KG1 (cell line): Measurements from ENCODE around the gene CGB1.
"Not testable (repeated sequence)": the region's sequence is repeated elsewhere in the genome, so short reads cannot be mapped to it uniquely, and the experiment has no call there.

Source experiments
- DNase-seq: peaks from one replicate; lab custom pipeline; 2025; lab: John Stamatoyannopoulos, UW

The CGB1 gene

GRCh38 chr19:49036815-49037214, at the start of gene CGB1:
CGB1 (minus strand) TSS chr19:49036895; CDS start chr19:49036711, 184 bp downstream.
- not testable (repeated sequence) for DNase-seq

GRCh38 chr19:49086296-49086695, 49.6 kb upstream of the CGB1 start:
- no peak for DNase-seq

DNA sequence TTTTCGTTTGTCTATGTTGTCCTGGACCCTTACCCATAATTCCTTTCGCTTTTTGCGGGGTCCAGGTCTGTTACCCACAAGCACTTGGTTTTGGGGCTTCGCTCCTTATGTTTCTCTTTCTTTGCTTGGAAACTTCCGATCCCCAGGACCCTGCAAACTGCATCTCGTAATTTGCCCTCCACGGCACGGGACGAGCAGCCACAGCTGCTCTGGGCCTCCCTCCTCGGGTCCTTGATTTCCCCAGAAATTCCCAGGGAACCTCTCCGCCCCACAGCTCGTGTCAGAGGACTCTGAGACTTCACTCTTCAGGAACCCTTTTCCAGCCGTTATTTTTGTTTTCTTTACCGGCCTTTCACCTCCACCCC, 49.2 kb upstream of the CGB1 start:
- DNase-seq = no peak

GRCh38 chr19:49085020-49085867, 48.5 kb upstream of the CGB1 start, which contains the start of gene SNRNP70:
SNRNP70 (plus strand) TSS chr19:49085451; CDS start chr19:49086415, 964 bp downstream.
- peak; percentile 94 for DNase-seq

DNA sequence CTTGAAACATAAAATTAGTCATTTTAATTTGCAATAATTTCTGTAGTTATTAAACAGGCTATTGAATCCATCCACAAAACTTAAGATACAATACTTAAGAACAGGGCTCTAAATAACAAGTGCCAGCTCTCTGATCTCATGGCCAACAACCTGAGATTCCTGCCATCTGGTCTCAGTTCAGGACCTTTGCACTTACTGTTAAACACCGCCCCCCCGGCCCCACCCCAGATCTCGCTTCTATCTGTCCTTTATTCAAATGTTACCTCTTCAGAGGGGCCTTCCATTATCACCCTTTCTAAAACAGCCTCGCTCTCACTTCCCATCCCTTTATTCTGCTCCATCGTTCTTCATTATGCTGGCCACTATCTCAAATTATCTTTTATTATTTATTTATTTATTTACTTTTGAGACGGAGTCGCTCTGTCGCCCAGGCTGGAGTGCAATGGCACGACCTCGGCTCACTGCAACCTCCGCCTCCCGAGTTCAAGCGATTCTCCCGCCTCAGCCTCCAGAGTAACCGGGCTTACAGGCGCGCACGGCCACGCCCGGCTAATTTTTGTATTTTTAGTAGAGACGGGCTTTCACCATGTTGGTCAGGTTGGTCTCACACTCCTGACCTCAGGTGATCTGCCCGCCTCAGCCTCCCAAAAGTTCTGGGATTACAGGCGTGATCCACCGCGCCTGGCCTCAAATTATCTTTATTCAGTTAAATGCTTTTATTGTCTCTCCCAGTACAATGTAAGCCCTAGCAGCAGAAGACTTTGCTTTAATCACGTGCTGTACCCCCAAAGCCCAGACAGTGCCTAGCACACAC, 47.7 kb upstream of the CGB1 start:
- DNase-seq = no peak

DNA sequence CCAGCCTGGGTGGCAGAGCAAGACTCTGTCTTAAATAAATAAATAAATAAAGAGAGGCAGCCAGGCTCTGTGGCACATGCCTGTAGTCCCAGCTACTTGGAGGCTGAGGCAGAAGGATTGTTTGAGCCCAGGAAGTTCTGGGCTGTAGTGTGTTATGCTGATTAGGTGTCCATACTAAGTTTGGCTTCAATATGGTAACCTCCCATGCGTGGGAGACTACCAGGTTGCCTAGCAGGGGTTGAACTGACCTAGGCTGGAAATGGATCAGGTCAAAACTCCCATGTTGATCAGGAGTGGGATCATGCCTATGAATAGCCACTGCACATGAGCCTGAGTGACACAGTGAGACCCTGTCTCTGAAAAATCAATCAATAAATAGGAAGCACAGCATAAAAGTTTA, 44.6 kb upstream of the CGB1 start:
- no peak for DNase-seq

DNA sequence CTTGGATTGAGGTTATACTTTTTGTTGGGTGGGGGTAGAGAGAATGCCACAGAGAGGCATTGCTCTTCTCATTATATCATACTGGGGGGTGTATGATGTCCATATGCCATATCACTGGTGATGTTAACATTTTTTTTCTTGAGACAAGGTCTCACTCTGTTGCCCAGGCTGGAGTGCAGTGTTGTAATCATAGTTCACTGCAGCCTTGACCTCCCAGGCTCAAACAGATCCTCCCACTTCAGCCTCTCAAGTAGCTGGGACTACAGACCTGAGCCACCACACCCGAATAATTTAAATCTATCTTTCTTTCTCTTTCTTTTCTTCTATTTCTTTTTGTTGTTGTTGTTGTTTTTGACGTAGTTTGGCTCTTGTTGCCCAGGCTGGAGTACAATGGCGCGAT, 43.7 kb upstream of the CGB1 start:
- DNase-seq = no peak

DNA sequence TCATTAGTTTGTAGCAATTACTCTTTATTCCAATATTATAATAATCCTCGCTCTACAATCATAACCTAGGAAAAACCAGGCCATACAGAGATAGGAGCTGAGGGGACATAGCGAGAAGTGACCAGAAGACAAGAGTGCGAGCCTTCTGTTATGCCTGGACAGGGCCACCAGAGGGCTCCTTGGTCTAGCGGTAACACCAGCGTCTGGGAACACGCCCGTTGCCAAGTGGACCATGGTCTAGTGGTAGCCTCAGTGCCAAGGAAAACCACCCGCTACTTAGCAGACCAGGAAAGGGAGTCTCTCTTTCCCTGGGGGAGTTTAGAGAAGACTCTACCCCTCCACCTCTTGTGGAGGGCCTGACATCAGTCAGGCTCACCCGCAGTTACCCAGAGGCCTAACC, 38.2 kb upstream of the CGB1 start:
- DNase-seq = not testable (repeated sequence)

DNA sequence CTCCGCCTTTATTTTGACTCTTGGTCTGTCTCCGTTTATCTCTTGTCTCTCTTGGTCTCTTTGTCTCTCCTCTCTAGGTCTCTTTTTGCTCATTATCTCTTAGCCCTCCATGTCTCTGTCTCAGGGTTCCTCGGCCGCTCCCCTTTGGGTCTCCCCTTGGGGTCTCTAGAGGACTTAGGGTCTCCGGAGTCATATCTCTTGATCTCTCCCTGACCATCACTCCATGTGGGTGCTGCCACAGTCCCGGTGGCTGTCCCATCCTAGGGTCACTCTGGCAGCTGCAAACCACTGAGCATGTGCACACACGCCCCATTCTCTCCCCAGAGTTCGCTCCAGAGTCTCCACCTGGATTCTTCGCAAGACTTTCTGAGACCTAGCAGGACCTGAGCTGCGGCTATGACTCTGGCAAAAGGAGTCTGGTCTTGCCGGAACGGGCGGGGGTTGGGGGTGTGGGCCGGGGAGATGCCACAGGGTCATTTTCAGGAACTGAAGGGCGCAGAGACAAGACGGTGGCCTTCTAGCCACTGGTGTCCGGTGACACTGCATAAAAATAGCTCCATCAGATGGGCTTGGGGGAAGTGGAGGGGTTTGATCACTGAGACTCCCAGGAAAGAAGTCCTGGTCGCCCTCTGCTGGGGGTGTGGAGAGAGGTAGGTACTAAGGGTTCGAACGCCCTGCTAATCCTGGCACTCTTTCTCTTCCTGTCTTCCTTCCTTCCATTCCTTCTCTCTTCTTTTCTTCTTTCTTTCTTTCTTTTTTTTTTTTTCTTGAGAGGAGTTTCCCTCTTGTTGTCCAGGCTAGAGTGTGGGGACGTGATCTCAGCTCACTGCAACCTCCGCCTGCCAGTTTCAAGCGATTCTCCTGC, 37.1 kb upstream of the CGB1 start:
- no peak for DNase-seq

GRCh38 chr19:49071860-49072547, 35.3 kb upstream of the CGB1 start:
- DNase-seq = no peak

DNA sequence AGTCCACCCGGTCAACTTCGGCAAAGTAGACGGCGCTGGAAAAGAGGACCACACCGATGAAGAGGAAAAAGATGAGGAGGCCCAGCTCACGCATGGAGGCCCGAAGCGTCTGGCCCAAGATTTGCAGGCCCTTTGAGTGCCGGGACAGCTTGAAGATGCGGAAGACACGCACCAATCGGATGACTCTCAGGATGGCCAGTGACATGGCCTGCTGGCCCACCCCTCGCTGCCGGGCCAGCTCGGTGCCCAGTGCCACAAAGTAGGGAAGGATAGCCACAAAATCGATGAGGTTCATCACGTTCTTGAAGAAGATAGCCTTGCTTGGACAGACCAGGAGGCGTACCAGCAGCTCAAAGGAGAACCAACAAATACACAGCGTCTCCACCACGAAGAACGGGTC, 33.7 kb upstream of the CGB1 start:
- no peak for DNase-seq

DNA sequence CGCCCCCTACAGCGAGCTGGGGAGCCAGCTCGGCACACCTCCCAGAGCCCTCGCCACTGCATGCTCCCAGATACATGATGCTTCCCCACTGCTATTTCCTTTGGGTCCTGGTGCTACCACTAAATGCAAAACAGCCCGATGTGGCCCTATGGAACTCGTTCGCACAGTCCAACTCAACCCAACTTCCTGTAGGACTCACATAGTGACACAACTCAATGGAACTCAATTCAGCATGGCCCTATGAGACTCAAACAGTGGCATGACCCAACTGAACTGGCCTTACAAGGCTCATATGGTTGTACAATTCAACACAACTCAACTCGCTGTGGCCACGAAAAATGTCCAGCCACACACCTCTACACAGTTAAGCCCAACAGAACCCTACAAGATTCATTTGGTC, 32.3 kb upstream of the CGB1 start:
- no peak for DNase-seq

GRCh38 chr19:49067554-49067953, 30.9 kb upstream of the CGB1 start:
- no peak for DNase-seq

DNA sequence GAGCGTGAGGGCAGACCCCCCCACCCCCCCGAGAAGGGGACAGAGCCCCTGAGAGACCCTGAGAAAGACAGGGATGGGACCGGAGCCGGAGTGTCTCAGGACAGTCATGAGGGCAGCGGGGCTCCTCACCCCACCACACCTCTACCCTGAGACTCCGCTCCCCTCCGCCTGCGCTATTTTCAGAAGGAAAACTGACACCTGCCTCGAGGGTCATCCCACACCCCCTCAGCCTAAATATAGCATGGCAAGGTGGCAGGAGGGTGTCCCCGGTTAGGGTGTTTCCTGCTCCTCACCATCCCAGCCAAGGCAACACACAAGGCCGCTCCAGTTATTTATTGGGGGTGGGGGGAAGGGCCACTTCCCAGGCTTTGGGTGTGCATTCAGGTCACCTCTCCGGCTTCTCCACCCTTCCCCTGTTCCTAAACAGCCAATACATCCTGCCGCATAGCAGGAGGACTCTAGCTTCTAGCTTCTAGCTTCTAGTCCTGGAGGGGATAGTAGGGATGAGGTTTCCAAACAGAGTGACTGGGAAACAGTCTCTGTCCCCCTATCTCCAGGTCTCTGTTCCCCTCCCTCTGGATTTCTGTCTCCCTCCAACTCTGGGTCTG, 29.3 kb upstream of the CGB1 start:
- no peak for DNase-seq

DNA sequence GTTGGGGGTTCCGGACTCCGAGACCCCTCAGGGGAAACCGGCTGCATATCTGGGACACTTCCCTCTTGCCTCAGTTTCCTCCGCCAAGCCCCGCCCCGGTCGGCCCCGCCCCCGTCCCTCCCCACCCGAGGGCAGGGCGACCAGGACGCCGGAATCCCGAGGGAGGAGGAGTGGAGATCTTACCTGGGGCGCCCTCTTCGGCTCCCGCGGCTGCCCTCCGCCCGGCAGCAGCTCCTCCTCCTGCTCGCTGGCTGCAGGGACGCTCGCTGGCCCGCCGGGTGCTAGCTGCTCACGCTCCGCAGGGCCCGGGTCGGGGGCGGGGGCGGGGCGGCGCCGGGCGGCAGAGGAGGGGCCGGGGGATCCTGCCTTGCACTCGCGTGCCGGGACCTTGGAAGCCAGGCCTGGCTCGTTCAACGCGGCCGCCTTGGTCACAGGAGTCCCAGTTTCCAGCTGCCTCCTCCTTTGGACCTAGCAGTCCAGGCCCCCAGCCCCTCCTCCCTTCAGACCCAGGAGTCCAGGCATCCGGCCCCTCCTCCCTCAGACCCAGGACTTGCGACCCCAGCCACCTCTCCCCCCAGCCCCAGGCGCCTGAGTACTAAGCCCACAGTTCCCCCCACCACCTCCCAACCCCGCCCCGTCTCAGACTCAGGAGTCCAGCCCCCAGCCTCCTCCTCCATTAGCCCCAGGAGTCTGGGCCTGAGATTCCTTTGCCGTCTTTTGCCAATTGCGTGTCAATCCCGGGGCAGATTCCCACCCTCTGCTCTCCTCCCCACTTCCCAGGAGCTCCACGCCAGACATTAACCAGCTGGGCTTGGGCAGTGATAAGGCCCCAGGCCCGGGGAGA, 28.3 kb upstream of the CGB1 start, which contains the start of gene NTF4:
TSS of gene NTF4 (minus strand) at position 51 of the 844 bp plus-strand sequence. CDS start 2,821 bp downstream, outside the sequence.
- DNase-seq = no peak

GRCh38 chr19:49064029-49064629, 27.4 kb upstream of the CGB1 start:
- DNase-seq = no peak

GRCh38 chr19:49061445-49061844, 24.8 kb upstream of the CGB1 start:
- no peak for DNase-seq

DNA sequence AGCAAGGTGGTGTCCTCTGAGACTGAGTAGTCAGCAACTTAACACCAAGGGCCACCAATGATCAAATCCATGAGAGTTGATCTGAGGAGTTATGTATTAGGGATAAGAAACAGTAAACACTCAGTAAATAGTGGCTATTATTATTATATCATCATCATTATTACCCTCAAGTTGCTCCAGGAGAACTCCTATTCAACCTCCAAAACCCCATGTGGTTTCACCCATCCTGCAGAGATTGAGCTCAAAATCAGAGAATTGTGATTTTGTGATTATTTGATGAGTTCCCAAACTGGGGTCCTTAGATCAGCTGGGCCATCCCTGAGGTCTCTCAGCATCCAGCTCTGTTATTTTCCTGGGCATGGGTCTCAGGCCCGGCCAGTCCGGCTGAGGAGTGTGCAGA, 24.3 kb upstream of the CGB1 start:
- no peak for DNase-seq

DNA sequence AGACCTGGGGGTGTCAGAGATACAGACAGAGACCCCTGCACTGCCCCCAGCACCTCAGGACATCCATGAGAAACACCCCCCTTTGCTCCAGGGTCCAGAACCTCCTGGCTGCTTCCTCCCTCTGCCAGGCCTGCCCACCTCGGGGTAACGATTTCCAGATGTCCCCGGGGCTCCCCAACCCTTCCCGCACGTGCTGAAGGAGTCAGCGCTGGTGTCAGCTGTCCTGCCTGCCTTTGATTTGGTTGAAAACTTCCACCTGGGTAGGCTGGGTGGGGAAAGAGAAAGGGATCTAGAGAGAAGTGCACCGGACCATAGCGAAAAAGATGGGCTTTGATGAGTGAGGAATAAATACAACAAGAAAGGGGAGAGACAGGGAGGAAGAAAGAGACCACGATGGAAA, 22.4 kb upstream of the CGB1 start:
- no peak for DNase-seq

DNA sequence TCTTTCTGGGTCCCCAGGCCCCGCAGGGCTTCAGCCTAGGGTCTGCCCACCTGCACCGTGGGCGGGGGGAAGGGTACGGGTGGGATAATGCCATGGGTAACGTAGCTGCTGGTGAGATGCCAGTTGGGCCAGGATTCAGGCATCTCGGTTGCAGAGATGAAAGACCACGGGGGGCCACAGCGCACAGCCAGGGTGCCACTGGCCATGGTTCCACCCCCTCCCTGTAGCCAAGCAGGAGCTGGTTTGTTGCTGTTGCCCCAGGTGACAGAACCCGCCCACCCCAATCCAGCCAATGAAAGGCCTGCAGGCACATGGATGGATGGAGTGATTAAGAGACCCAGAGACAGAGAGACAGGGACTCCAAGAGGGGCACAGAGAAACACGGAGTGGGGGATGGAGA, 21.9 kb upstream of the CGB1 start:
- no peak for DNase-seq
